H1 (cell line): ENCODE measurements around the gene BOLL. TPM values are rescaled to one million over a fixed set of nuclear protein-coding genes. Genes with fewer than 3 reads are reported as not detected.

ENCODE experiments used
- CTCF ChIA-PET: fragments of 300-600 bp; sonication (Branson Sonifier 250); formaldehyde crosslinking; loops from one replicate; lab custom pipeline; 2021; ENCODE audit not compliant: partially characterized antibody; lab: Charles Lee
- POLR2A ChIA-PET: fragments of 300-600 bp; sonication (Branson Sonifier 250); formaldehyde crosslinking; loops from one replicate; lab custom pipeline; 2021; ENCODE audit warnings: inconsistent platforms; ENCODE audit not compliant: partially characterized antibody; lab: Charles Lee
- DNase-seq, 2 experiments: peaks; one replicate each; pipeline versions ENCODE4 v3.0.0 to v3.0.0-alpha.2; 2010 to 2022; ENCODE audit warnings: low spot score in 2 of 2, low read depth in 1 of 2, mixed read lengths in 1 of 2
- FAIRE-seq: peaks from 2 replicates; lab custom pipeline; 2011; peaks lifted over from hg19 to GRCh38; lab: Jason Lieb, UNC
- H2AFZ ChIP-seq: 2 replicates; pipeline ENCODE4 v1.8.1; 2012; ENCODE audit warnings: low read length, inconsistent platforms
- H2AK5ac ChIP-seq: 2 replicates; pipeline ENCODE4 v1.6.1; 2013; ENCODE audit warnings: low read depth, low read length
- H2BK120ac ChIP-seq: replicated peaks from 2 replicates; pipeline ENCODE3; 2013; ENCODE audit warnings: low read depth, low read length, inconsistent platforms
- H2BK12ac ChIP-seq: 2 replicates; pipeline ENCODE4 v1.6.1; 2013; ENCODE audit warnings: low read depth, low read length
- H2BK15ac ChIP-seq: 2 replicates; pipeline ENCODE4 v1.6.1; 2013; ENCODE audit warnings: low read length
- H2BK20ac ChIP-seq: 2 replicates; pipeline ENCODE4 v1.6.1; 2013; ENCODE audit warnings: low read length
- H2BK5ac ChIP-seq: 2 replicates; pipeline ENCODE4 v1.6.1; 2013; ENCODE audit warnings: low read depth, low read length
- H3K14ac ChIP-seq: 2 replicates; pipeline ENCODE4 v1.6.1; 2013; ENCODE audit warnings: inconsistent platforms; ENCODE audit not compliant: insufficient read length
- H3K18ac ChIP-seq: 2 replicates; pipeline ENCODE4 v1.6.1; 2013; ENCODE audit warnings: low read length; ENCODE audit errors: extremely low read depth
- H3K23ac ChIP-seq: 2 replicates; pipeline ENCODE4 v1.6.1; 2013; ENCODE audit warnings: inconsistent platforms; ENCODE audit not compliant: insufficient read length
- H3K23me2 ChIP-seq: 2 replicates; pipeline ENCODE4 v1.6.1; 2013; ENCODE audit warnings: low read depth, low read length
- H3K27ac ChIP-seq: 2 replicates; pipeline ENCODE4 v1.6.1; 2011; ENCODE audit warnings: low read depth, low read length, inconsistent platforms
- H3K27me3 ChIP-seq, 4 experiments: replicated peaks in 1 of 4; 1 replicate in 1 of 4; 2 replicates in 3 of 4; pipeline versions ENCODE4 v1.6.1 to v1.8.1; 2011 to 2013; ENCODE audit warnings: low read length in 3 of 4, mild to moderate bottlenecking in 3 of 4, inconsistent platforms in 2 of 4, mixed read lengths in 2 of 4, moderate library complexity in 1 of 4; ENCODE audit not compliant: control insufficient read depth in 3 of 4, insufficient read depth in 3 of 4; ENCODE audit errors: extremely low read depth in 1 of 4
- H3K36me3 ChIP-seq, 4 experiments: 2 replicates each; pipeline versions ENCODE4 v1.6.1 to v1.8.1; 2011 to 2013; ENCODE audit warnings: mild to moderate bottlenecking in 4 of 4, low read length in 3 of 4, moderate library complexity in 2 of 4, control low read depth in 1 of 4, inconsistent platforms in 1 of 4; ENCODE audit not compliant: insufficient read depth in 4 of 4, control insufficient read depth in 2 of 4
- H3K4ac ChIP-seq: replicated peaks from 2 replicates; pipeline ENCODE3; 2013; ENCODE audit warnings: low read length, low read depth, mixed read lengths, inconsistent platforms; ENCODE audit not compliant: insufficient read length
- H3K4me1 ChIP-seq, 4 experiments: replicated peaks in 1 of 4; 1 replicate in 1 of 4; 2 replicates in 3 of 4; pipeline versions ENCODE4 v1.6.1 to v1.8.1; 2011 to 2013; ENCODE audit warnings: low read length in 3 of 4, inconsistent platforms in 2 of 4, mixed read lengths in 1 of 4; ENCODE audit not compliant: insufficient read depth in 4 of 4, control insufficient read depth in 3 of 4
- H3K4me2 ChIP-seq, 2 experiments: 2 replicates each; pipeline versions ENCODE4 v1.6.1 to v1.8.1; 2011 to 2013; ENCODE audit warnings: low read depth in 2 of 2, low read length in 2 of 2, control low read depth in 1 of 2, inconsistent platforms in 1 of 2, mild to moderate bottlenecking in 1 of 2; ENCODE audit not compliant: insufficient read depth in 1 of 2
- H3K4me3 ChIP-seq, 4 experiments: fragments of 200-600, 300-600 bp in 1 of 4; sonication (generic), shearing (Covaris generic), sonication (Bioruptor Twin) in 1 of 4; 2 replicates each; pipeline versions ENCODE4 v1.5.1 to v1.8.1; 2011 to 2016; ENCODE audit warnings: low read length in 4 of 4, low read depth in 3 of 4, control low read depth in 2 of 4, inconsistent platforms in 2 of 4, mild to moderate bottlenecking in 2 of 4, mixed read lengths in 1 of 4, moderate library complexity in 1 of 4; ENCODE audit not compliant: insufficient read depth in 2 of 4; ENCODE audit errors: extremely low read depth in 1 of 4
- H3K56ac ChIP-seq: replicated peaks from 2 replicates; pipeline ENCODE3; 2013; ENCODE audit warnings: low read depth, mild to moderate bottlenecking, mixed read lengths, low read length, inconsistent platforms; ENCODE audit not compliant: insufficient read length
- H3K79me1 ChIP-seq: 2 replicates; pipeline ENCODE4 v1.6.1; 2013; ENCODE audit warnings: low read depth, low read length, control low read depth
- H3K79me2 ChIP-seq, 2 experiments: 2 replicates each; pipeline versions ENCODE4 v1.6.1 to v1.8.1; 2012 to 2013; ENCODE audit warnings: low read length in 2 of 2, mild to moderate bottlenecking in 2 of 2, inconsistent platforms in 1 of 2; ENCODE audit not compliant: insufficient read depth in 2 of 2, control insufficient read depth in 1 of 2
- H3K9ac ChIP-seq, 4 experiments: replicated peaks in 1 of 4; 1 replicate in 1 of 4; 2 replicates in 3 of 4; pipeline versions ENCODE4 v1.6.1 to v1.8.1; 2011 to 2013; ENCODE audit warnings: low read depth in 3 of 4, low read length in 3 of 4, control low read depth in 2 of 4, mild to moderate bottlenecking in 2 of 4, moderate library complexity in 2 of 4, inconsistent platforms in 1 of 4; ENCODE audit errors: extremely low read depth in 1 of 4
- H3K9me3 ChIP-seq, 2 experiments: 2 replicates each; pipeline versions ENCODE4 v1.6.1 to v1.8.1; 2012 to 2013; ENCODE audit warnings: mild to moderate bottlenecking in 2 of 2, moderate library complexity in 2 of 2, control low read depth in 1 of 2, inconsistent platforms in 1 of 2, low read depth in 1 of 2, low read length in 1 of 2, mixed read lengths in 1 of 2; ENCODE audit not compliant: insufficient read depth in 2 of 2
- H4K20me1 ChIP-seq, 2 experiments: replicated peaks in 1 of 2; 2 replicates each; pipeline versions ENCODE3 to v1.8.1; 2011 to 2013; ENCODE audit warnings: inconsistent platforms in 2 of 2, low read length in 2 of 2, mild to moderate bottlenecking in 1 of 2; ENCODE audit not compliant: insufficient read depth in 2 of 2, control insufficient read depth in 1 of 2
- H4K5ac ChIP-seq: 2 replicates; pipeline ENCODE4 v1.6.1; 2013; ENCODE audit warnings: low read length, low read depth, mixed read lengths, inconsistent platforms; ENCODE audit not compliant: insufficient read length
- H4K8ac ChIP-seq: 2 replicates; pipeline ENCODE4 v1.8.0; 2013; ENCODE audit warnings: mild to moderate bottlenecking, moderate library complexity, low read length, inconsistent platforms; ENCODE audit not compliant: insufficient read depth; ENCODE audit errors: extremely low read depth
- H4K91ac ChIP-seq: replicated peaks from 2 replicates; pipeline ENCODE3; 2013; ENCODE audit warnings: low read length, mixed read lengths, inconsistent platforms; ENCODE audit not compliant: insufficient read length
- BCL11A ChIP-seq, 2 experiments: IDR thresholded peaks; one replicate each; pipeline ENCODE4 v1.6.1; 2011; ENCODE audit warnings: low read depth in 2 of 2, low read length in 2 of 2, mild to moderate bottlenecking in 2 of 2
- EZH2 ChIP-seq: fragments of 200-600 bp; sonication (generic); IDR thresholded peaks from 2 replicates; pipeline ENCODE4 v1.7.1; 2012; ENCODE audit warnings: low read depth, mild to moderate bottlenecking, moderate library complexity, low read length, inconsistent platforms; ENCODE audit not compliant: severe bottlenecking
- FOSL1 ChIP-seq: IDR thresholded peaks from 2 replicates; pipeline ENCODE4 v1.6.1; 2011; ENCODE audit warnings: mild to moderate bottlenecking, low read depth, low read length, moderate library complexity; ENCODE audit not compliant: insufficient read depth
- KDM1A ChIP-seq: fragments of 200-600, 300-600 bp; sonication (generic); IDR thresholded peaks from 2 replicates; pipeline ENCODE4 v1.7.1; 2016; ENCODE audit warnings: mild to moderate bottlenecking, low read length, borderline replicate concordance
- POU5F1 ChIP-seq: IDR thresholded peaks from 2 replicates; pipeline ENCODE4 v1.6.1; 2011; ENCODE audit warnings: low read depth, mild to moderate bottlenecking, low read length, moderate library complexity
- SAP30 ChIP-seq: fragments of 300-600 bp; sonication (generic); IDR thresholded peaks from 2 replicates; pipeline ENCODE4 v1.7.1; 2012; ENCODE audit warnings: low read length, moderate library complexity, mild to moderate bottlenecking, inconsistent platforms; ENCODE audit not compliant: insufficient read depth, insufficient replicate concordance
- SIN3A ChIP-seq, 2 experiments: IDR thresholded peaks in 1 of 2; conservative IDR thresholded peaks in 1 of 2; 2 replicates each; pipeline ENCODE4 v1.6.1; 2011 to 2012; ENCODE audit warnings: low read length in 2 of 2, improper control_type of control experiment in 1 of 2, low read depth in 1 of 2, mild to moderate bottlenecking in 1 of 2
- TAF7 ChIP-seq: optimal IDR thresholded peaks from 2 replicates; pipeline ENCODE3; 2011; ENCODE audit warnings: low read depth, mild to moderate bottlenecking, inconsistent platforms, low read length, moderate library complexity, borderline replicate concordance
- TCF12 ChIP-seq: IDR thresholded peaks from 2 replicates; pipeline ENCODE4 v1.6.1; 2011; ENCODE audit warnings: low read depth, mild to moderate bottlenecking, low read length
- WGBS, 2 experiments: shearing (Covaris generic) in 1 of 2; methylation state at CpG; one replicate each; pipeline versions ENCODE4 v1.1.6 to v1.1.7; 2013 to 2015; ENCODE audit warnings: low lambda C conversion rate in 2 of 2, mixed read lengths in 2 of 2, inconsistent platforms in 1 of 2, low coverage in 1 of 2, missing lambda C conversion rate in 1 of 2; ENCODE audit not compliant: insufficient replicate concordance in 2 of 2, insufficient coverage in 1 of 2, insufficient read length in 1 of 2; ENCODE audit errors: extremely low coverage in 1 of 2, missing lambda C conversion rate in 1 of 2; 5-methylcytosine and 5-hydroxymethylcytosine counted together
- polyA plus RNA-seq, 7 experiments: library from polyadenylated mRNA; depleted of rRNA in 3 of 7; stranded (reverse) in 5 of 7; unstranded in 2 of 7; fragments of >200 nt in 5 of 7; fragments of 200-250 nt in 2 of 7; gene quantifications; 1 replicate in 5 of 7; 2 replicates in 1 of 7; 4 replicates in 1 of 7; pipeline versions ENCODE4 v1.2.1 to v1.2.3, GENCODE V29; 2011 to 2013; ENCODE audit warnings: missing spikeins in 2 of 7, mixed read lengths in 2 of 7
- total RNA-seq: library from RNA; stranded (reverse); fragmentation: NEBNext Ultra II Directional; extraction: Animal tissue kit (Norgen Biotek cat#: 25700); gene quantifications from 2 replicates; pipeline ENCODE4 v1.2.1, GENCODE V29; 2021
- TF ChIP-seq, protein P1 (sequence below): IDR thresholded peaks from 2 replicates; pipeline ENCODE4 v1.6.1; 2011; ENCODE audit warnings: low read depth, mild to moderate bottlenecking, low read length; ENCODE audit not compliant: insufficient read depth
- TF ChIP-seq, protein P2 (sequence below): IDR thresholded peaks from 2 replicates; pipeline ENCODE4 v1.6.1; 2012; ENCODE audit warnings: low read length, inconsistent platforms

BOLL gene
- total and polyA plus RNA-seq, 2 of the 8 experiments (the other 6 are each of a cell fraction or from before 2014, with no cell fraction given), result not detected

DNA sequence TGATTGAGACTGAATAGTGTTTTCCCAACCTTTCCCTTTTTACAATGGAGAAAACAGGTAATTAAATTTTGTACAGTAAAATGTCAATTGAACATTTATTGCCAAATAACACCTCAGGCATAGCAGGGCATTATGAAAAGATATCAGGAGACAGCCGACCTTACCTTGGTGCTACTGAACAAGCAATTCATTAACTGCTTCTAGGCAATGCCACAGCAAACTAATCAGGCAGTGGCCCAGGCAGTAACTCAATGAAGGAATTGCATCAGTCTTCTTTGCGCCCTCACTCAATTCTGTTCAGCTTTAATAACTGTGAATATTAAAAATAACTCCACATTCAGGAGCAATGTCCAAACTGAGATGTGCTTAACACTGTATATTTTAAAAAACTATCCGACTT lies 25.4 kb upstream of the BOLL start:
- FAIRE-seq, result no peak
- TF ChIP-seq, protein P1, sequence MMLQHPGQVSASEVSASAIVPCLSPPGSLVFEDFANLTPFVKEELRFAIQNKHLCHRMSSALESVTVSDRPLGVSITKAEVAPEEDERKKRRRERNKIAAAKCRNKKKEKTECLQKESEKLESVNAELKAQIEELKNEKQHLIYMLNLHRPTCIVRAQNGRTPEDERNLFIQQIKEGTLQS, result no peak
- TF ChIP-seq SIN3A (conservative IDR thresholded peaks at IDR 0.05 in 1 of 2, IDR thresholded peaks at IDR 0.05 in 1 of 2; ENCODE audit: low read depth in 1 of 2, low read length in 2 of 2), result no peak
- TF ChIP-seq TCF12, result no peak
- TF ChIP-seq BCL11A (IDR thresholded peaks at IDR 0.05; ENCODE audit: low read depth in 2 of 2, low read length in 2 of 2), result no peak
- TF ChIP-seq TAF7, result no peak
- TF ChIP-seq, protein P2, sequence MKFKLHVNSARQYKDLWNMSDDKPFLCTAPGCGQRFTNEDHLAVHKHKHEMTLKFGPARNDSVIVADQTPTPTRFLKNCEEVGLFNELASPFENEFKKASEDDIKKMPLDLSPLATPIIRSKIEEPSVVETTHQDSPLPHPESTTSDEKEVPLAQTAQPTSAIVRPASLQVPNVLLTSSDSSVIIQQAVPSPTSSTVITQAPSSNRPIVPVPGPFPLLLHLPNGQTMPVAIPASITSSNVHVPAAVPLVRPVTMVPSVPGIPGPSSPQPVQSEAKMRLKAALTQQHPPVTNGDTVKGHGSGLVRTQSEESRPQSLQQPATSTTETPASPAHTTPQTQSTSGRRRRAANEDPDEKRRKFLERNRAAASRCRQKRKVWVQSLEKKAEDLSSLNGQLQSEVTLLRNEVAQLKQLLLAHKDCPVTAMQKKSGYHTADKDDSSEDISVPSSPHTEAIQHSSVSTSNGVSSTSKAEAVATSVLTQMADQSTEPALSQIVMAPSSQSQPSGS, result no peak
- no peak for TF ChIP-seq FOSL1
- TF ChIP-seq SAP30, result no peak
- no peak for TF ChIP-seq POU5F1
- no peak for TF ChIP-seq KDM1A
- no peak for TF ChIP-seq EZH2

More for the DNA sequence above, 25.4 kb upstream of the BOLL start:
- DNase-seq, result no peak
- no peak overlapping the region for H2BK5ac ChIP-seq
- H3K79me2 ChIP-seq, result no peaks in the 10 kb centered on the region
- no peak overlapping the region for H3K14ac ChIP-seq
- no peaks in the 10 kb centered on the region; the same call in none of the 2 replicates for H3K23me2 ChIP-seq
- H4K20me1 ChIP-seq, result no peaks in the 10 kb centered on the region
- no peak overlapping the region for H4K91ac ChIP-seq
- H3K9ac ChIP-seq, result no peak overlapping the region
- no peak overlapping the region for H2BK12ac ChIP-seq
- H3K79me1 ChIP-seq, result no peaks in the 10 kb centered on the region
- H3K4me3 ChIP-seq, result no peak overlapping the region
- H2BK15ac ChIP-seq, result no peak overlapping the region
- no peak overlapping the region for H3K23ac ChIP-seq
- H2BK120ac ChIP-seq, result no peak overlapping the region
- CTCF ChIA-PET, result interaction anchor here (0.8 to 2.0 kb wide), 5 partner anchors 31 to 486 kb away, joined by 3 to 6 read pairs (median 4); no protein-coding TSS in a partner anchor
- H3K9me3 ChIP-seq, result no peaks in the 10 kb centered on the region
- no peak overlapping the region for H2BK20ac ChIP-seq
- H2AFZ ChIP-seq, result no peak overlapping the region; the same call in 1 of the 2 replicates
- WGBS, 2 experiments, result 84% methylated on average over 3 of the region's 3 CpGs; no CpG with 5 or more reads in 1 of the 2 experiments
- no peak overlapping the region for H3K56ac ChIP-seq
- no peak overlapping the region for H3K4me2 ChIP-seq
- H3K4ac ChIP-seq, result no peak overlapping the region
- H3K18ac ChIP-seq, result no peak overlapping the region
- H3K27ac ChIP-seq, result no peak overlapping the region
- H3K4me1 ChIP-seq, result no peaks in the 10 kb centered on the region
- H2AK5ac ChIP-seq, result no peak overlapping the region
- no peaks in the 10 kb centered on the region for H3K36me3 ChIP-seq
- no peak overlapping the region for H4K8ac ChIP-seq
- POLR2A ChIA-PET, result interaction anchor here (0.6 kb wide), 1 partner anchor 257 kb away, joined by 3 read pairs; no protein-coding TSS in a partner anchor
- H4K5ac ChIP-seq, result no peak overlapping the region
- peaks cover 4 to 13% (median 7%) of the 10 kb centered on the region in 4 experiments for H3K27me3 ChIP-seq
